ENCODE data around the gene RSRP1.
"Not testable (repeated sequence)": the region's sequence is repeated elsewhere in the genome, so short reads cannot be mapped to it uniquely, and the experiment has no call there.

The RSRP1 gene

DNA sequence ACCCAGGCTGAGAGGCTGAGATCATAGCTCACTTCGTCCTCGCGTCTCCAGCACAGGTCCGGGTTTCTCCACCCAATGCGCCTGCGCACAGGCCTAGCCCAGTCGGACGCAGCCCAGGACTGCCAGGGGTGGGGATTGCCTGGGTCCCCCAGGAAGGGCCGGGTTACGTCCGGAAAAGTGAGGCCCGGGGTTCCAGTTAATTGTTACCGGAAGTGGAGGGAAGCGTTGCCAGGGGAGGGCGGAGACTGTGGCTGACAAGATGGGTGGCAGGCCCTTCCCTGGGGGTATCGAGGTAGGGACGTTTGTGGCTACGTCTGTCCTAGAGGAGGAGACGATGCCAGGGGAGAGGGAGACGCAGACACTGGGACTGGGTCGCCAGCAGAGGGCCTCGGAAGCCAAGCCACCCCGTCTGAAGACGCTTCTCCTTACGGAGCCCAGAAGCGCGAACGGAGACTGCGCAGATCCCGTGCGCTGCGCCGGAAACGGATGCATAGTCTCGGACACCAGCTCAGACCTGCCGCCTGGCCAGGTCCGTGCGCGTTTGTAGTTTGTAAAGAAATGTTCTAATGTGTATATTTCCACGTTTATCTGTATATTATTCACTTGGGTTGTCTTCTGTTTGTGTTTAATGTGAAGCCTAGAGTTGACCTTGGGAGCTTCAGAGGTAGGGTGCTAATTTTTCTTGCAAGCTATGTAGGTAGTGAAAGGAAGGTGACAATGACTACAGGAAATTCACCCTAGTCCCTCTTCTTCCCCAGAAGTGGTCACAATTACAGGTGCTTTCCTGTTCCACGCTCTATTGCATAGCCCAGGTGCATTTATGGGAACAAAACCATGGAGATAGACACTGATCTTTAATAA is 7.3 kb downstream of the RSRP1 start:
- DNase-seq (ENCODE audit: low read depth), result peak; percentile 61
- peak overlapping the region; percentile 44 for H3K4me3 ChIP-seq (ENCODE audit: control insufficient read depth, low read depth, low read length)
- TF ChIP-seq, protein P1, sequence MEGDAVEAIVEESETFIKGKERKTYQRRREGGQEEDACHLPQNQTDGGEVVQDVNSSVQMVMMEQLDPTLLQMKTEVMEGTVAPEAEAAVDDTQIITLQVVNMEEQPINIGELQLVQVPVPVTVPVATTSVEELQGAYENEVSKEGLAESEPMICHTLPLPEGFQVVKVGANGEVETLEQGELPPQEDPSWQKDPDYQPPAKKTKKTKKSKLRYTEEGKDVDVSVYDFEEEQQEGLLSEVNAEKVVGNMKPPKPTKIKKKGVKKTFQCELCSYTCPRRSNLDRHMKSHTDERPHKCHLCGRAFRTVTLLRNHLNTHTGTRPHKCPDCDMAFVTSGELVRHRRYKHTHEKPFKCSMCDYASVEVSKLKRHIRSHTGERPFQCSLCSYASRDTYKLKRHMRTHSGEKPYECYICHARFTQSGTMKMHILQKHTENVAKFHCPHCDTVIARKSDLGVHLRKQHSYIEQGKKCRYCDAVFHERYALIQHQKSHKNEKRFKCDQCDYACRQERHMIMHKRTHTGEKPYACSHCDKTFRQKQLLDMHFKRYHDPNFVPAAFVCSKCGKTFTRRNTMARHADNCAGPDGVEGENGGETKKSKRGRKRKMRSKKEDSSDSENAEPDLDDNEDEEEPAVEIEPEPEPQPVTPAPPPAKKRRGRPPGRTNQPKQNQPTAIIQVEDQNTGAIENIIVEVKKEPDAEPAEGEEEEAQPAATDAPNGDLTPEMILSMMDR (IDR thresholded peaks at IDR 0.05; ENCODE audit: control insufficient read depth, insufficient read depth, low read depth, low read length, missing control alignments), result peak; percentile 75

DNA sequence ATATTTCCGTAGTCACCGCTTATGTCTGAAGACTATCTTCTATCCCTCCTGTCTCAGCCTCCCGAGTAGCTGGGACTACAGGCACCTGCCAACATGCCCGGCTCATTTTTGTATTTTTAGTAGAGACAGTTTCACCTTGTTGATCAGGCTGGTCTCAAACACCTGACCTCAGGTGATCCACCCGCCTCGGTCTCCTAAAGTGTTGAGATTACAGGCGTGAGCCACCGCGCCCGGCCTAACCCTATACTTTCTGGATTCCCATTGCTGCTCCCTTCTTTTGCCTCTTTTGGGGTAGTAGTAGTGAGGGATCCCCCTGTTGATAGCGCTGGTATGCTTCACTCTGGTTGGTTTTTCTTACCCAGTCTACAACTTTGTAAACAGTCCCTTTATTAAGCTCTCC is 9.2 kb downstream of the RSRP1 start:
- TF ChIP-seq, protein P1 (IDR thresholded peaks at IDR 0.05; ENCODE audit: control insufficient read depth, insufficient read depth, low read depth, low read length, missing control alignments), result no peak
- H3K4me3 ChIP-seq (ENCODE audit: control insufficient read depth, low read depth, low read length), result no peak overlapping the region
- DNase-seq (ENCODE audit: low read depth), result no peak

DNA sequence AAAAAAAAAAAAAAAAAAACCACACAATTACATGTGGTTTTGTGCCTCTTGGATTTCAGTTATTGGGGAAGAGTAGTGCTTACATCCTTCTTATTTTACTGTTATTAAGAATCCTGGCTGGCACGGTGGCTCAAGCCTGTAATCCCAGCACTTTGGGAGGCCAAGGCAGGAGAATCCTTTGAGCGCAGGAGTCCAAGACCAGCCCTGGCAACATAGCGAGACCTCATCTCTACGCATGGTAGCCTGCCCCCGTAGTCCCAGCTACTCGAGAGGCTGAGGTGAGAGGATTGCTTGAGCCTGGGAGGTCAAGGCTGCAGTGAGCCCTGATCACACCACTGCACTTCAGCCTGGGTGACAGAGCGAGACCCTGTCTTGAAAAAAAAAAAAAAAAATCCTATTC is 11.0 kb downstream of the RSRP1 start:
- DNase-seq (ENCODE audit: low read depth); H3K4me3 ChIP-seq (ENCODE audit: control insufficient read depth, low read depth, low read length): not testable (repeated sequence)

DNA sequence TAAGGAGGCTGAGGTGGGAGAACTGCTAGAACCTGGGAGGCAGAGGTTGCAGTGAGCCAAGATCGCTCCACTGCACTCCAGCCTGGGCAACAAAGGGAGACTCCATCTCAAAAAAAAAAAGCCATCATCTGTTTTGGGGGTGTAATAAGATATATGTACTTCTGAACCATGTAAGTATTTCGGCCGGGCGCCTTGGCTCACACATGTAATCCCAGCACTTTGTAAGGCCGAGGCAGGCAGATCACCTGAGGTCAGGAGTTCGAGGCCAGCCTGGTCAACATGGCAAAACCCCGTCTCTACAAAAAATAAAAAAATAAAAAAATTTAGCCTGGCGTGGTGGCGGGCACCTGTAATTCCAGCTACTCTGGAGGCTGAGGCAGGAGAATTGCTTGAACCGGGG is 11.8 kb downstream of the RSRP1 start:
- DNase-seq (ENCODE audit: low read depth); H3K4me3 ChIP-seq (ENCODE audit: control insufficient read depth, low read depth, low read length): not testable (repeated sequence)

DNA sequence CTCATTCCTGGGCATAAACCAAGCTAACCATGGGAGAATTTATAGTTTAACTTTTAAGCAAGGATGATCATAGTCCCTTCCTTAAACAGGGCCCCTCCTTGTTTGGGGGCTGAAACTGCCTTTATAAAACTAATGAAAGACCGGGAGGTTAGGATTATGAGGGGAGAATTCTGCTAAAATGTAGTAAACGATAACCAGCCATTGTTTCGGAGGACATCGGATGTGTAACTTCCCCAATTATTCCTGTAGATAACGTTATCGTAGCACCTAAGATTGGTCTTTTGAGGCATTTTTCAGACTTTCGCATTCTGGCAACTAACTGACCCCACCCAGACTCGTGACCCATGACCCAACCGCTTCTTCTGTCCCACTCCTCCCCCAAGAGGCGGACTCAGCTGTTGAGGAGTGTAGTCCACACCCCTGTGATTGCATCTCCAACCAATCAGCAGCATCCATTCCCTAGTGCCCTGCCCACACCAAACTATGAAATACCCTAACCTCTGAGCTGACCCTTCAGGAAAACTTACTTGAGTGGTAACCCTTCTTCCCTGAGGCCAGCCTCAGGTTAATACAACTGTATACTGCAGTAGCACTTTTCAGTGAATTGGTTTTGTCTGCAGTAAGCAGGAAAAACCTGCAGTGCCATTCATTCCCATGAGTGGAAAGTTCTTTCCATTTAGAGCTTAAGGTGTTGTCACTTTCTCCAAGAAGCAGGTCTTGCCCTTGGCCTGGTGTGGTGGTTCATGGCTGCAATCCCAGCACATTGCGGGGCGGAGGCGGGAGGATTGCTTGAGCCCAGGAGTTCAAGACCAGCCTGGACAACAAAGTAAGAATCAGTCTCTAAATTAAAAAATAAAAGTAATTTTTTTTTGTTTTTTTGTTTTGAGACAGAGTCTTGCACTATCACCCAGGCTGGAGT is 14.1 kb downstream of the RSRP1 start:
- peak overlapping the region; percentile 87 for H3K4me3 ChIP-seq (ENCODE audit: control insufficient read depth, low read depth, low read length)
- TF ChIP-seq, protein P1 (IDR thresholded peaks at IDR 0.05; ENCODE audit: control insufficient read depth, insufficient read depth, low read depth, low read length, missing control alignments), result no peak
- DNase-seq (ENCODE audit: low read depth), result peak; percentile 57

DNA sequence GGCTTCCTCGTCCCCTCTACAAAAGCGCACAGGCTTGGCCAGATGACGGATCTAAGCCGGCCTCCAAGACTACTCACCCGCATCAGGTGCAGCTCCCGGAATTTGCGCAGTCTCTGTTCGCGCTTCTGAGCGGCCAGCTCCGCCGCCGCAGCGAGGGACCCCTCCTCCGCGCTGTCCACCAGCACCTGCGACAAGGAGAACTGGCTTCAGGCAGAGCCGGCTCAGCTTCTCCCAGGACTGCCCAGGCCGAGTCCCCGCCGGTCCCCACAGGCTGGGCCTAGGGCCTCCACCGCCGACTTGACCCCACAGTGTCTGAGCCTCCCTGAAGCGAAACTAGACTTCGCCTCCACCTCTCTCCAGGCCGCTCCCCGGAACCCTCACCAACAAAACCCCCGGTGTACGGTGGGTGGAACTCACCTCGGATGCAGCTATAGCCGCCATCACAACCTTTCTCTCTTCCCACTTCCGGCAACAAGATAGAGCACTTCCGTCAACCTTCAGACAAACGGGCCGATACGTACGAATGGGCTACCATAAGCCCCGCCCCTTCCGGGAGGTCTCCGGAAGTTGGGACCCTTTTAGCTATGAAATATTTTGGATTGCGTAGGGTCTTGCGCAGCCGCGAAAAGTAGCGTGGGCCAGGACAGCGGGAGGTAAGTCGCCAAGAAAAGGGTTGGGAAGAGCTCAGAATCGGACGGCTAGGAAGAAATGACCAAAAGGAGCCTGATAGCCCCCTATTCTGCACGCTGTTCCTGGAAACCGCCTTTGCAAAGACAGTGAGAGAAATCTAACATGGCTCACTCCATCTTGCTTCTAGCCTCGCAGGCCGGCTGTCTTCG is 15.0 kb downstream of the RSRP1 start, which contains the start of gene SYF2:
TSS of gene SYF2 (minus strand) at position 476 of the 839 bp plus-strand sequence. CDS start at position 441, 35 bp downstream.
- DNase-seq (ENCODE audit: low read depth), result peak; percentile 74
- TF ChIP-seq, protein P1 (IDR thresholded peaks at IDR 0.05; ENCODE audit: control insufficient read depth, insufficient read depth, low read depth, low read length, missing control alignments), result no peak

DNA sequence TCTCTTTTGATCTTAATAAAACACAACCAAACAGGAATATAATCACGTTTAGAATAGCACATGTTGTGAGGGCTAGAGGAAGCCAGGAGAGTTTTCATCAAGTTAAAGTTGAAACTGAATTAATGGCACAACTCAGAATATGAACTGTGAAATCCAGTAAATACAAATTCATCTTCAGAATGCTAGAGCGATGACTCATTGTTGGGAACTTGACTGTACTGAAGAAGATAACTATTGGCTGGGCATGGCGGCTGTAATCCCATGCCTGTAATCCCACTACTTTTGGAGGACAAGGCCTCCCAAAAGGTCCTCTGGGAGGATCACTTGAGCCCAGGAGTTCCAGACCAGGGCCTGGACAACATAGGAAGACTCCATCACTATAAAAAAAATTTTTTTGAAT is 23.8 kb downstream of the RSRP1 start:
- no peak overlapping the region for H3K4me3 ChIP-seq (ENCODE audit: control insufficient read depth, low read depth, low read length)
- DNase-seq (ENCODE audit: low read depth), result no peak
- TF ChIP-seq, protein P1 (IDR thresholded peaks at IDR 0.05; ENCODE audit: control insufficient read depth, insufficient read depth, low read depth, low read length, missing control alignments), result no peak

More for the DNA sequence above, 15.0 kb downstream of the RSRP1 start, which contains the start of gene SYF2:
- peak within 1 kb of the TSS; percentile 87 for H3K4me3 ChIP-seq (ENCODE audit: control insufficient read depth, low read depth, low read length)

Data from AG09309 (cell line).